B cell (primary cell): ENCODE data around the gene AFG1L. TPM values are rescaled to one million over a fixed set of nuclear protein-coding genes. Genes with fewer than 3 reads are reported as not detected.

ENCODE experiments used
- ATAC-seq: fragments of 200-7000 bp; cut with Tn5 transposase; one replicate; pipeline ENCODE4 v1.10.0; 2021; ENCODE audit warnings: low read depth, mild to moderate bottlenecking, moderate number of reproducible peaks, moderate library complexity
- CTCF ChIA-PET: fragments of 350-600 bp; sonication (Branson Sonifier 250); formaldehyde crosslinking; loops from one replicate; lab custom pipeline; 2021; ENCODE audit warnings: antibody characterized with exemption, inconsistent platforms; lab: Charles Lee
- POLR2A ChIA-PET: fragments of 350-600 bp; sonication (Branson Sonifier 250); formaldehyde crosslinking; loops from one replicate; lab custom pipeline; 2021; ENCODE audit warnings: antibody characterized with exemption; lab: Charles Lee
- DNase-seq: peaks from one replicate; pipeline ENCODE4 v3.0.0; 2013
- H2AFZ ChIP-seq: 2 replicates; pipeline ENCODE4 v1.6.1; 2012; ENCODE audit warnings: mild to moderate bottlenecking, low read depth, low read length; ENCODE audit not compliant: insufficient read depth, poor library complexity, severe bottlenecking
- H3K27ac ChIP-seq, 2 donors: 1 replicate in 1 of 2; 2 replicates in 1 of 2; pipeline ENCODE4 v1.5.1; 2012 to 2013; ENCODE audit warnings: low read length in 2 of 2, mild to moderate bottlenecking in 2 of 2, moderate library complexity in 1 of 2
- H3K27me3 ChIP-seq, 4 experiments: fragments of 200-600 bp in 1 of 4; sonication (generic) in 1 of 4; replicated peaks in 1 of 4; 1 replicate in 2 of 4; 2 replicates in 2 of 4; pipeline versions ENCODE4 v1.6.1 to v1.7.0; 2013 to 2016; ENCODE audit warnings: low read length in 3 of 4, mild to moderate bottlenecking in 2 of 4, mixed read lengths in 1 of 4, moderate library complexity in 1 of 4; ENCODE audit not compliant: insufficient read depth in 4 of 4, control insufficient read depth in 3 of 4; ENCODE audit errors: control extremely low read depth in 1 of 4
- H3K36me3 ChIP-seq, 2 experiments: replicated peaks in 1 of 2; 1 replicate in 1 of 2; 2 replicates in 1 of 2; pipeline versions ENCODE4 v1.6.1 to v1.7.1; 2013; ENCODE audit warnings: low read length in 1 of 2; ENCODE audit not compliant: insufficient read depth in 2 of 2, control insufficient read depth in 1 of 2; ENCODE audit errors: control extremely low read depth in 1 of 2, extremely low read depth in 1 of 2
- H3K4me1 ChIP-seq, 2 donors: fragments of 200-600 bp in 1 of 2; sonication (generic) in 1 of 2; 1 replicate in 1 of 2; 2 replicates in 1 of 2; pipeline versions ENCODE4 v1.5.1 to v1.6.1; 2013 to 2017; ENCODE audit warnings: low read length in 2 of 2; ENCODE audit not compliant: control insufficient read depth in 2 of 2, insufficient read depth in 2 of 2
- H3K4me2 ChIP-seq: replicated peaks from 2 replicates; pipeline ENCODE3; 2012; ENCODE audit warnings: mild to moderate bottlenecking, low read depth, low read length; ENCODE audit not compliant: poor library complexity, severe bottlenecking
- H3K4me3 ChIP-seq, 5 experiments: fragments of 200-600 bp in 1 of 5; sonication (generic) in 1 of 5; 1 replicate in 3 of 5; 2 replicates in 2 of 5; pipeline versions ENCODE4 v1.5.1 to v1.7.0; 2011 to 2016; ENCODE audit warnings: low read length in 4 of 5, mild to moderate bottlenecking in 4 of 5, low read depth in 2 of 5, control low read depth in 1 of 5, moderate library complexity in 1 of 5; ENCODE audit not compliant: insufficient read depth in 1 of 5; ENCODE audit errors: control extremely low read depth in 1 of 5, extremely low read depth in 1 of 5
- H3K79me2 ChIP-seq: fragments of 200-600 bp; sonication (generic); one replicate; pipeline ENCODE4 v1.6.0; 2016; ENCODE audit warnings: low read length; ENCODE audit not compliant: control insufficient read depth, insufficient read depth
- H3K9ac ChIP-seq: fragments of 200-600 bp; sonication (generic); 2 replicates; pipeline ENCODE4 v1.6.1; 2017; ENCODE audit warnings: mild to moderate bottlenecking, low read length, moderate library complexity
- H3K9me3 ChIP-seq, 3 donors: one replicate each; pipeline versions ENCODE4 v1.6.1 to v1.7.1; 2013; ENCODE audit warnings: low read length in 2 of 3; ENCODE audit not compliant: control insufficient read depth in 2 of 3, insufficient read depth in 1 of 3; ENCODE audit errors: control extremely low read depth in 1 of 3
- H4K20me1 ChIP-seq: 2 replicates; pipeline ENCODE4 v1.6.0; 2012; ENCODE audit warnings: mild to moderate bottlenecking, low read length; ENCODE audit not compliant: insufficient read depth, control insufficient read depth, poor library complexity, severe bottlenecking
- H3K27ac Mint-ChIP-seq: one replicate; pipeline ENCODE4 v1.8.0; 2021; ENCODE audit warnings: mixed read lengths
- H3K27me3 Mint-ChIP-seq: one replicate; pipeline ENCODE4 v1.8.0; 2021; ENCODE audit warnings: mixed read lengths
- H3K4me1 Mint-ChIP-seq: one replicate; pipeline ENCODE4 v1.8.0; 2021; ENCODE audit warnings: mixed read lengths
- H3K4me3 Mint-ChIP-seq: one replicate; pipeline ENCODE4 v1.8.0; 2021; ENCODE audit warnings: mixed read lengths
- H3K9me3 Mint-ChIP-seq: one replicate; pipeline ENCODE4 v1.8.0; 2022; ENCODE audit warnings: mixed read lengths; ENCODE audit not compliant: insufficient read depth
- EZH2 ChIP-seq: IDR thresholded peaks from 2 replicates; pipeline ENCODE4 v1.6.1; 2012; ENCODE audit warnings: borderline replicate concordance, low read depth, mild to moderate bottlenecking, moderate library complexity, low read length; ENCODE audit not compliant: insufficient read depth, poor library complexity, severe bottlenecking
- WGBS: methylation state at CpG from one replicate; pipeline ENCODE4 v1.1.5; 2013; ENCODE audit warnings: missing lambda C conversion rate; ENCODE audit not compliant: insufficient coverage; 5-methylcytosine and 5-hydroxymethylcytosine counted together
- intact Hi-C: fragments of 100-400 bp; cut with micrococcal nuclease; formaldehyde crosslinking; loops from one replicate; pipeline ENCODE4 v1.10.0; 2022
- polyA plus RNA-seq: library from polyadenylated mRNA; depleted of rRNA; stranded (reverse); fragments of >200 nt; gene quantifications from 2 replicates; pipeline ENCODE4 v1.2.3, GENCODE V29; 2012
- total RNA-seq, 2 donors: library from RNA; stranded (reverse); fragments of 120-200 nt in 1 of 2; gene quantifications; 1 replicate in 1 of 2; 2 replicates in 1 of 2; pipeline versions ENCODE4 v1.2.3 to v1.2.4, GENCODE V29; 2013 to 2022
- TF ChIP-seq, protein P1 (sequence below): fragments of 200-600 bp; IDR thresholded peaks from one replicate; pipeline ENCODE4 v1.8.0; 2022; ENCODE audit warnings: antibody characterized with exemption, mild to moderate bottlenecking

AFG1L gene
- total and polyA plus RNA-seq, 2 donors (not counting 1 experiment from before 2014, with no cell fraction given): 1.8 to 14.2 TPM

DNA sequence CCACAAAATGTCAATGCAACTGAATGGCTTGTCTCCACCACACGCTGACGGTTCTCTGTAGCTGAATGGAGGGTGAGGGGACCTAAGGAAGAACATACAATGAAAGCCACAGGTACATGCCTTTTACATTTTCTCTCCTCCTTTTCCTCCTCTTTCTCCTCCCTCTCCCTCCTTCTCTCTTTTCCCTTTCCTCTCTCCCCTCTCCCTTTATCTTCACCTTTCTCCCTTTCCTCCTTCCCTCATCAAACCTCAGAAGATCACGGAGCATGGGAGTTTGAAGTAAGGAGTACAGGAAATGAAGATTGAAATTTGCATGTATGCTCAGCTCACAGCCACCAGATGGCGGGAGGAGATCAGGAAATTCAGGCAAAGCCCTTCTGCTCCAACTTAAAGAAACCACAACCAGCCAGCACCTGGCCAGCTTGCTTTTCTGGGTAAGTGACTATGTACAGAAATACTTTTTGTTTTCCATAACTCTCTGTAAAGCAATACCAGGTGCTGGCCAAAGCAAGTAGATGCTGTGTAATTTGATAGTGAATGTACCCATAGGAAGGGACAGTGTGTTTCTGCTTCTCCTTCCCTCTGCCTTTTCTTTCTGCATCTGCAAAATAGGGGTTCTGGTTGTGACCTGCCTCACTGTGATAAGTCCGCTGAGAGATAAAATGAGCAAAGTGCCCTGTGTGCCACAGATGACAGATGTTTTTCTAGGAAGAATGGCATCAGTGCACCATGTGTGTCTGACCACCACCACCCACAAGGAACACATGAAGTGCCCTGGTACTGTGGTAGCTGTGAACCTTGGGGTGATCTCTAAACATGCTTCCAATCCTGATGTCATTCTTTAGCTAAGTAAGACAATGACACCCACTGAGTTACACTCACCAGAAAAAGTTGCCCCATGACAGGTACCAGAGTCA lies 247.2 kb downstream of the AFG1L start:
- Histone ChIP-seq H3K9me3 (no peaks in the 10 kb centered on the region), H3K79me2 (no peaks in the 10 kb centered on the region), H3K9ac (no peak overlapping the region), H3K27ac (no peak overlapping the region), H3K4me2 (peak overlapping the region; percentile 32), H3K36me3 (no peaks in the 10 kb centered on the region), H3K4me1 (peaks cover 15 to 17% of the 10 kb centered on the region in 2 donors), H4K20me1 (no peaks in the 10 kb centered on the region), H3K27me3 (peaks cover 0 to 2% (median 0%) of the 10 kb centered on the region in 4 experiments), H2AFZ (peak overlapping the region; percentile 75), H3K4me3 (no peak overlapping the region)
- H3K4me1 Mint-ChIP-seq: peaks cover 12% of the 10 kb centered on the region
- peaks cover 9% of the 10 kb centered on the region for H3K27me3 Mint-ChIP-seq
- H3K4me3 Mint-ChIP-seq: no peak overlapping the region
- 0% methylated on average over 3 of the region's 5 CpGs for WGBS
- ATAC-seq (peak; percentile 84), DNase-seq (peak; percentile 87)
- H3K9me3 Mint-ChIP-seq: no peaks in the 10 kb centered on the region
- H3K27ac Mint-ChIP-seq: no peak overlapping the region
- intact Hi-C loops: loop anchor here (1.0 to 2.0 kb wide), 5 partner anchors 15 to 531 kb away; no protein-coding TSS in a partner anchor
- TF ChIP-seq, protein P1, sequence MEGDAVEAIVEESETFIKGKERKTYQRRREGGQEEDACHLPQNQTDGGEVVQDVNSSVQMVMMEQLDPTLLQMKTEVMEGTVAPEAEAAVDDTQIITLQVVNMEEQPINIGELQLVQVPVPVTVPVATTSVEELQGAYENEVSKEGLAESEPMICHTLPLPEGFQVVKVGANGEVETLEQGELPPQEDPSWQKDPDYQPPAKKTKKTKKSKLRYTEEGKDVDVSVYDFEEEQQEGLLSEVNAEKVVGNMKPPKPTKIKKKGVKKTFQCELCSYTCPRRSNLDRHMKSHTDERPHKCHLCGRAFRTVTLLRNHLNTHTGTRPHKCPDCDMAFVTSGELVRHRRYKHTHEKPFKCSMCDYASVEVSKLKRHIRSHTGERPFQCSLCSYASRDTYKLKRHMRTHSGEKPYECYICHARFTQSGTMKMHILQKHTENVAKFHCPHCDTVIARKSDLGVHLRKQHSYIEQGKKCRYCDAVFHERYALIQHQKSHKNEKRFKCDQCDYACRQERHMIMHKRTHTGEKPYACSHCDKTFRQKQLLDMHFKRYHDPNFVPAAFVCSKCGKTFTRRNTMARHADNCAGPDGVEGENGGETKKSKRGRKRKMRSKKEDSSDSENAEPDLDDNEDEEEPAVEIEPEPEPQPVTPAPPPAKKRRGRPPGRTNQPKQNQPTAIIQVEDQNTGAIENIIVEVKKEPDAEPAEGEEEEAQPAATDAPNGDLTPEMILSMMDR: peak; percentile 93
- no peak for TF ChIP-seq EZH2
- ChIA-PET CTCF (interaction anchor here (0.8 to 7.7 kb wide), 40 partner anchors 9 to 841 kb away, joined by 3 to 247 read pairs (median 5); partner anchors contain the start of genes ARMC2, CD164 and SESN1), POLR2A (no interaction called here)
